GM18499 (cell line): ENCODE measurements around the gene LEF1.

Experiments
- ATAC-seq: cut with Tn5 transposase; IDR thresholded peaks from one replicate; pipeline ENCODE4 v1.9.1; 2021; ENCODE audit warnings: moderate number of reproducible peaks; ENCODE audit not compliant: insufficient read depth, unreplicated experiment

LEF1 gene

DNA sequence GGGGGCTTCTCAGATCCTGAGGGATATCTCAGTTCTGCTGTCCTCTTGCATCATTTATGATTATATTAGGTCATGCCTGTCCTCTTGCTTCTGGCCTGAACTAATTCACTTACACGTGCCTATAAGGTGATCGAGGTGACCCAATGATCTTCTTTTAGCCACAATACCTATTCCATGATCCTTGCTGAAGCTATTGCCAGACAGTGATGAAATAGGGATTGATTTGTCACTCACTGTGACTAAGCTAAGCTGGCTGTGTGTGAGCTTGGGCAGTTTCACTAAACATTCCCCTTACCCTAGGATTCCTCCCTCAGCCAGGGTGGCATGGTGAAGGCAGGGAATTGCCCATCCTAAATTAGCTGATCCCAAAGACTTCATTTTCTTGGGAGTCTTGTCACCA, 160.0 kb downstream of the LEF1 start:
- no peak for ATAC-seq

DNA sequence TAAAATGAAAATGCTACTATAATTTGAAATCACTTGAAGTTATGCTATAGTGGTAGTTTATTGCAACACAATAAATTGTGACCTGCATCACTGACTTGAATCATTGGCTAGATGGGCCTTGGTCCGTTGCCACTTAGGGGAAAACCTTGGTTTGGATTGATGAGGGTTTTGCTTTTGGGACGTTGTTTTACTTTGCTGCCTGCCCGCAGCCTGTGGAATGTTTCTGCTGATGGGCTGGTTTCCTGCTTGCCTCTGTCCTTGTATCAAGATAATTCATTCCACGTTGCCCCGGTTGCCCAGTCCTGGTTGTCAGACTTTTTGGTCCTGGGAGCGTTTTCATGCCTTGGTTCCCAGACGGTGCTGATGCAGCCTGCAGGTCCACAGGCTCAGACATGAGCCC, 160.7 kb downstream of the LEF1 start:
- ATAC-seq = no peak

DNA sequence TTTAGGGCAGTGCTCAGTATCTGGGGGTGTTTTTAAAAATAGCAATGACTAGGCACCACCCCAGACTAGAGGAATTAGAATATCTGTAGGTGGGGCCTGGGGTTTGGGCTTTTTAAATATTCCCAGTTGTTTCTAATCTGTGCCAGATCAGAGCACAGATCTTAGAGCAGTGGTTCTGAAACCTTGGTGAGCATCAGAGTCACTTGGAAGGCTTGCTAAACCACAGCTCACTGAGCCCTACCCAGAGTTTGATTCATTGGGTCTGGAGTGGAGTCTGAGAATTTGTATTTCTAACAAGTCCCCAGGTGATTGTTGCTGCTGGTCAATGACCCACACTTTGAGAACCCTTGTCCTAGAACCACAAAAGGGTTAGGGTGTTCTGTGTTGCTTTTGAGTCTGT, 162.4 kb downstream of the LEF1 start:
- no peak for ATAC-seq

DNA sequence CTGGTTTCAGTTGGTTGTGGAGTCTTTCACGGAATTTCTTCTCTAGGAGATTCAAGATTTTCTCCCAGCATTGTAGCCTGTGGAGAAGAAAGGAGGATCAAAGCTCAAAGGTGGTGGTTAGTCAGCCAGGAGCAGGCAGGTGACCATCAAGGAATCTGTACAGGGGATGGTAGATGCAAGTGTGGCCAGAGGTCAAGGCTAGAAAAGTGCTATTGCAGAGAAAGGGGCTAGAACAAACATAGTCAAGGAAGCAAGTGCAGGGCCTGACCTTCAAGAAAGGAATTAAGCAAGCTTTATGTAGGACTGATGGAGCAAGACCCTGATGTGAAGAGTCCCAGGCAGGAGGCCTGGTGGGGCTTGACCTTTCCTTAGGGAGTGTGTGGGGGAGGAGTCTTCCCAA, 162.9 kb downstream of the LEF1 start:
- ATAC-seq = no peak

DNA sequence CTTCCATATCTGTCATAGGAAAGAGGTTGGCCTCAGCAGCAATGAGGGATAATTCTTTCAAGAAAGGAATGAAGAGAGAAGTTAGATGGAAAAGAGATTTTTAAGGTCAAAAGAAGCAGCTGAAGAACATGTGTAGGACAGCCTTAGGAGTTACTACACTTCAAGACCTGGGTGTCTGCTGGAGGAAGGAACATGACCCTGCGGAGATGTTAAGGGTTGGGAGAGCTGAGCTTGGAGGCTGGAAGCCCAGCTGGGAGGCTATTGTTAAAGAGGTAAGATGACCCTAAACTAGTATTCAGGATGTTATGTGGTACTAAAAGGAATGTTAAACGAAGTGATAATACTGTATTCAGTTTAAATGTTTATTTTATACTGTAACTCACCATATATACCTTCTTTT, 164.1 kb downstream of the LEF1 start:
- ATAC-seq = no peak

DNA sequence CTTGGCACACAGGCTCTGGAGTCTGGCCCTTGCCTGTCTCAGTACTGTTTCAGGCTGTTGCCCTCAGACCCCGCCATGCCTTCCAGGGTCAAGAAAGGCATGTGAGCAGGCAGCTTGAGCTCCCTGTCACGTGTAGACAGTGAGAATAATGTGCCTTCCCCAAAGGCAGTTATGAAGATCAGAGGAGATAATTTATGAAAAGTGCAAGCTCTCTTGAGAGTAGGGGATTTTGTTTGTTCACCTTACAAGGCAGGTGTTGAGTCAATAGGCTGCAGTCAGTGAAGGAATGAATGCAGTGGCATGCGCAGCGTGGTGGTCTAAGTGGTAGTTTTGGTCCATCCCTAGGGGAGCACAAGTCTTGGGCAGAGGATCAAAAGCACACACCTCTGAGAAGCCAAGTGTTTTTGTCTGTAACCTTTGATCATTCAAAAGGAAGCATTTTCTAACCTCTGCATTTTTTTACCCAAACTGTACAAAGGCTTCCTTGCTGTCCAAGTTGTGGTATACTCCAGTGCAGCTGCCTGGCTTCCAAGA, 164.7 kb downstream of the LEF1 start:
- ATAC-seq = no peak

DNA sequence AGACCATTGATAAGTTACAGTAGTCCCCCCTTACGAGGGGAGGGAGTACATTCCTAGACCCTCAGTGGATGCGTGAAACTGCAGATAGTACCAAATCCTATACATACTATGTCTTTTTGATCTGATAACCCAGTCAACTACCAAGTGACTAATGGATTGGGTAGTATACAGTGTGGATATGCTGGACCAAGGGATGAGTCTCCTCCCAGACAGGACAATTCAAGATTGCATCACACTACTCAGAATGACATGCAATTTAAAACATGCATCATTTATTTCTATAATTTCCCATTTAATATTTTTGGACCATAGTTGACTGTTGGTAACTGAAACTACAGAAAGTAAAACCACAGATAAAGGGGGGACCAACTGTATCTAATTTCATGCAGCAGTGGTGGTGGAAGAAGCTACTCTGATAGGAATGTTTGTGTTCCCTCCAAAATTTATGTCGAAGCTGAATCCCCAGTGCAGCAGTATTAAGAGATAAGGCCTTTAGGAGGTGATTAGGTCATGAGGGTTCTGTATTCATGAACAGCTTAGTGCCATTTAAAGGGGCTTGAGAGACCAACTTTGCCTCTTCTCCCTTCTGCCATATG, 167.1 kb downstream of the LEF1 start:
- ATAC-seq = no peak

DNA sequence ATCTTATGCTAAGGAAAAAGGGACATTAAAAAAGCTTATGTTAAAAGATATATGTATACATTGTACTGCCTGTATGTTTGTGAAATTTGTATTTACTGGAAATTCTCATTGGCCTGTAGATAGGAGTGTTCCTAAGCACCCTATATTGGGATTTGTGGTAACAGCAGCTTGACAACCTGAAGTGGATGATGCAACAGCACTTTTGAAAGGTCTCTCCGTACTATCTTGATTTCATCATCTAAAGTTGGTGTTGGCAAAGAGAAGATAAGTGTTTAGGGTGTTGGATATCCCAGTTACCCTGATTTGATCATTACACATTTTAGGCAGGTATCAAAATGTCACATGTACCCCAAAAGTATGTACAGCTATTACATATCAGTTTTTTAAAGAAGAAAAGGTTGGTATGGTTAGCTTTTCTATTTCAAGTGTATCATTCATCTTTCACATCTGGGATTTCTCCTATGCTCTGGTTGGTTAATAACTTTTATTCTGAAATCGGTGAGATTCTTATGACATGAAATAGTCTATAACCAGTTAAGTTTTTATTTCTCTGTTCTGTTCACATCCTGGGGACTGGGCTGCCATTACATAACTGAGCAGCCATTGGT, 168.7 kb downstream of the LEF1 start:
- ATAC-seq = no peak

DNA sequence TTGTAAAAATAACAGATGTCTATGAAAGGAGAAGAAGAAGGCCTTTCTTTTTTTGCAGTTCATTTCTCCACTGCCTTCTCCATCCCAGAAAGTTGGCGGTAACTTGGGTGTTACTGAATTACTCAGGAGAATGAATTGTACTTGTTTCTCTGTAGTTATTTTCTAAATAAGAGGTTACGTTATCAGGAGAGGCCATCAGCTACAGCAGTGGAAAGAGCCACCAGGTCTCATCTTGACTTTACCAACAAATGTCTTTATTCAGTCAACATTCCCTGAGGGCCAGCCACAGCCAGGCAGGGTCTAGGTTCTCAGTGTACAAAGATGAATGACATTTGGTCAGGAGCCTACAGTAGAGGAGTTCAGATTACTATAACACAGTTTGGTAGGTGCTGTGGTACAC, 170.9 kb downstream of the LEF1 start:
- ATAC-seq = no peak
